ENCODE data around the gene CYP19A1.

DNA sequence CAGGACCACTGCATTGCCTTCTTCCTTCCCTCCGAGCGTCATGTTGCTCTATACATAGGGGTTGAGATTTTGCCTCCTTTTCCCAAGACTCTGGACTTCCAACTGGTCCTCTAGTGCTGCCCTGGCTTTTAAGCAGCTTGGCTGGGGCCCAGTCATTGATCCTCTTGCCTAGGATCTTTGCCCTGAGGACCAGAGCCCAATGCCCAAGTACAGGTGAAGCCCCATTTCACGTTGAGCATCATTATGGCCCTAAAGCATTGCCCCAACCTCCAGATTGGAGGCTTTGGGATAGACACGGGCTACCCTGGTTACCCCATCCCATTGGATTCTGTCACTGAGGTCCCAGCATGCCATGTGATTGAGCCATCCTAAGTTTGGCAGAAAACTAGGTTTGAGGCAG, 47.7 kb downstream of the CYP19A1 start:
- TF ChIP-seq GATA3 (IDR thresholded peaks at IDR 0.05; ENCODE audit: low read depth, low read length) (no peak), GATA2 (IDR thresholded peaks at IDR 0.05; ENCODE audit: low read depth, low read length) (no peak)
